ENCODE data around the gene BST1. TPM values are rescaled to one million over a fixed set of nuclear protein-coding genes. Genes with fewer than 3 reads are reported as not detected.

The BST1 gene
- total RNA-seq, 1 donor from 2014 or later = 2.6 TPM

GRCh38 chr4:15695729-15696128 is 7.1 kb upstream of the BST1 start:
- intact Hi-C loops (cut with DNase I) = no loop called here
- no peak for ATAC-seq (ENCODE audit: poor library complexity)
- DNase-seq = no peak

GRCh38 chr4:15696866-15697265 is 6.0 kb upstream of the BST1 start:
- DNase-seq = no peak
- intact Hi-C loops (cut with DNase I) = no loop called here
- no peak for ATAC-seq (ENCODE audit: poor library complexity)

GRCh38 chr4:15703439-15703838 is 574 bp downstream of the BST1 start:
- DNase-seq (no peak), ATAC-seq (ENCODE audit: poor library complexity) (no peak)
- intact Hi-C loops (cut with DNase I) = no loop called here

- ATAC-seq (ENCODE audit: poor library complexity) (no peak), DNase-seq (no peak)
- intact Hi-C loops (cut with DNase I) = no loop called here
These were observed 1.3 kb downstream of the BST1 start for GRCh38 chr4:15704129-15704528.

- DNase-seq = no peak
- intact Hi-C loops (cut with DNase I) = no loop called here
- peak; percentile 8 for ATAC-seq (ENCODE audit: poor library complexity)
These were observed 3.9 kb downstream of the BST1 start for GRCh38 chr4:15706646-15707362.

GRCh38 chr4:15707363-15707715 is 4.5 kb downstream of the BST1 start:
- DNase-seq = no peak
- ATAC-seq (ENCODE audit: poor library complexity) = no peak
- intact Hi-C loops (cut with DNase I) = no loop called here

GRCh38 chr4:15711762-15712161 is 8.9 kb downstream of the BST1 start:
- ATAC-seq (ENCODE audit: poor library complexity) (no peak), DNase-seq (no peak)
- intact Hi-C loops (cut with DNase I) = no loop called here

GRCh38 chr4:15712214-15712613 is 9.3 kb downstream of the BST1 start:
- no peak for DNase-seq
- no peak for ATAC-seq (ENCODE audit: poor library complexity)
- intact Hi-C loops (cut with DNase I) = no loop called here

GRCh38 chr4:15714141-15714540 is 11.3 kb downstream of the BST1 start:
- intact Hi-C loops (cut with DNase I) = no loop called here
- ATAC-seq (ENCODE audit: poor library complexity) = no peak
- no peak for DNase-seq

GRCh38 chr4:15714646-15715435 is 12.0 kb downstream of the BST1 start:
- DNase-seq (no peak), ATAC-seq (ENCODE audit: poor library complexity) (peak; percentile 48)

GRCh38 chr4:15716115-15716514 is 13.2 kb downstream of the BST1 start:
- ATAC-seq (ENCODE audit: poor library complexity) (no peak), DNase-seq (no peak)
- intact Hi-C loops (cut with DNase I) = no loop called here

More at GRCh38 chr4:15714646-15715435, 12.0 kb downstream of the BST1 start:
- intact Hi-C loops (cut with DNase I) = no loop called here

GRCh38 chr4:15717086-15717485 is 14.2 kb downstream of the BST1 start:
- ATAC-seq (ENCODE audit: poor library complexity) (no peak), DNase-seq (no peak)
- intact Hi-C loops (cut with DNase I) = no loop called here

GRCh38 chr4:15717657-15718416 is 15.0 kb downstream of the BST1 start:
- ATAC-seq (ENCODE audit: poor library complexity) (peak; percentile 38), DNase-seq (no peak)
- intact Hi-C loops (cut with DNase I) = no loop called here

- intact Hi-C loops (cut with DNase I) = no loop called here
- DNase-seq (no peak), ATAC-seq (ENCODE audit: poor library complexity) (no peak)
These were observed 15.6 kb downstream of the BST1 start for GRCh38 chr4:15718465-15718864.

GRCh38 chr4:15718959-15719358 is 16.1 kb downstream of the BST1 start:
- DNase-seq = no peak
- intact Hi-C loops (cut with DNase I) = no loop called here
- ATAC-seq (ENCODE audit: poor library complexity) = no peak

GRCh38 chr4:15719506-15719905 is 16.6 kb downstream of the BST1 start:
- intact Hi-C loops (cut with DNase I) = no loop called here
- ATAC-seq (ENCODE audit: poor library complexity) = no peak
- DNase-seq = no peak

- no peak for DNase-seq
- ATAC-seq (ENCODE audit: poor library complexity) = no peak
- intact Hi-C loops (cut with DNase I) = no loop called here
These were observed 18.0 kb downstream of the BST1 start for GRCh38 chr4:15720851-15721250.

- ATAC-seq (ENCODE audit: poor library complexity) = no peak
These were observed 22.7 kb downstream of the BST1 start for GRCh38 chr4:15725608-15726007.

GRCh38 chr4:15729910-15730533 is 27.2 kb downstream of the BST1 start:
- intact Hi-C loops (cut with DNase I) = loop anchor here (5.0 kb wide), 1 partner anchor 227 kb away; no protein-coding TSS in a partner anchor
- DNase-seq = no peak
- peak; percentile 61 for ATAC-seq (ENCODE audit: poor library complexity)

More at GRCh38 chr4:15725608-15726007, 22.7 kb downstream of the BST1 start:
- no peak for DNase-seq
- intact Hi-C loops (cut with DNase I) = no loop called here

Data from Right ventricle myocardium superior (tissue), 1 donor.